ENCODE data around the gene NT5C1B.

DNA sequence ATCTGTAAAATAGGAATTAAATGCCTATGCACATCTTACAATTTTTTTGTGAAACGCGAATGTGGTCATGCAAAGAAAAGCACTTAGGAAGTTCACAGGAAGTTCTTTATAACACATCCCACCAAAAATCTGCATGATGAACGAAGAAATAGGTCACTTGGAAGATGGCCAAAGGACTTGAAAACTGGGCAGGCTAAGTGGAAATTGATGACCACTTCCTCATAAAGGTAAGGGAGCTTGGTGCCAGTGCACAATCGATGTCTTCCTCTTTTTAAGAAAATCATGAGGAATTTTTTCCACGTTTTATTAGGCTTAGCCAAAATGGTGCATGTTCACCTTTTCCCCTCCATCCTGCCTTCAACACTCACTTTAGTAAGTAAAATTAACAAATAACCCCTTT is 8.2 kb upstream of the NT5C1B start:
- TF ChIP-seq, protein P1, sequence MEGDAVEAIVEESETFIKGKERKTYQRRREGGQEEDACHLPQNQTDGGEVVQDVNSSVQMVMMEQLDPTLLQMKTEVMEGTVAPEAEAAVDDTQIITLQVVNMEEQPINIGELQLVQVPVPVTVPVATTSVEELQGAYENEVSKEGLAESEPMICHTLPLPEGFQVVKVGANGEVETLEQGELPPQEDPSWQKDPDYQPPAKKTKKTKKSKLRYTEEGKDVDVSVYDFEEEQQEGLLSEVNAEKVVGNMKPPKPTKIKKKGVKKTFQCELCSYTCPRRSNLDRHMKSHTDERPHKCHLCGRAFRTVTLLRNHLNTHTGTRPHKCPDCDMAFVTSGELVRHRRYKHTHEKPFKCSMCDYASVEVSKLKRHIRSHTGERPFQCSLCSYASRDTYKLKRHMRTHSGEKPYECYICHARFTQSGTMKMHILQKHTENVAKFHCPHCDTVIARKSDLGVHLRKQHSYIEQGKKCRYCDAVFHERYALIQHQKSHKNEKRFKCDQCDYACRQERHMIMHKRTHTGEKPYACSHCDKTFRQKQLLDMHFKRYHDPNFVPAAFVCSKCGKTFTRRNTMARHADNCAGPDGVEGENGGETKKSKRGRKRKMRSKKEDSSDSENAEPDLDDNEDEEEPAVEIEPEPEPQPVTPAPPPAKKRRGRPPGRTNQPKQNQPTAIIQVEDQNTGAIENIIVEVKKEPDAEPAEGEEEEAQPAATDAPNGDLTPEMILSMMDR (IDR thresholded peaks at IDR 0.05): no peak
- TF ChIP-seq POLR2A (IDR thresholded peaks at IDR 0.05): no peak

Data from body of pancreas (tissue), 4 donors.